Activated CD8-positive, alpha-beta T cell treated with anti-CD3 and anti-CD28 coated beads for 36 hours (primary cell): ENCODE data around the gene KIAA1614. TPM values are rescaled to one million over a fixed set of nuclear protein-coding genes. Genes with fewer than 3 reads are reported as not detected.

ENCODE experiments used
- ATAC-seq: fragments of 200-7000 bp; cut with Tn5 transposase; one replicate; pipeline ENCODE4 v1.10.0; 2021; ENCODE audit warnings: mild to moderate bottlenecking, moderate library complexity
- CTCF ChIA-PET: fragments of 350-600 bp; sonication (Branson Sonifier 250); formaldehyde crosslinking; loops from one replicate; lab custom pipeline; 2021; ENCODE audit warnings: antibody characterized with exemption; lab: Charles Lee
- POLR2A ChIA-PET: fragments of 350-600 bp; sonication (Branson Sonifier 250); formaldehyde crosslinking; loops from one replicate; lab custom pipeline; 2021; ENCODE audit warnings: antibody characterized with exemption; lab: Charles Lee
- DNase-seq: peaks from one replicate; pipeline ENCODE4 v3.0.0-alpha.2; 2020
- H3K27ac Mint-ChIP-seq: one replicate; pipeline ENCODE4 v1.8.0; 2021; ENCODE audit warnings: mild to moderate bottlenecking, mixed read lengths
- H3K27me3 Mint-ChIP-seq: one replicate; pipeline ENCODE4 v1.8.0; 2021; ENCODE audit warnings: mixed read lengths
- H3K36me3 Mint-ChIP-seq: one replicate; pipeline ENCODE4 v1.8.0; 2021; ENCODE audit warnings: low read depth, mixed read lengths
- H3K4me1 Mint-ChIP-seq: one replicate; pipeline ENCODE4 v1.8.0; 2021; ENCODE audit warnings: low read depth, mixed read lengths
- H3K4me3 Mint-ChIP-seq: one replicate; pipeline ENCODE4 v1.8.0; 2021; ENCODE audit warnings: mild to moderate bottlenecking, moderate library complexity, mixed read lengths
- H3K9me3 Mint-ChIP-seq: one replicate; pipeline ENCODE4 v1.8.0; 2021; ENCODE audit warnings: mixed read lengths
- intact Hi-C: fragments of 100-400 bp; cut with micrococcal nuclease; formaldehyde crosslinking; loops from one replicate; pipeline ENCODE4 v1.10.0; 2022
- total RNA-seq, 2 experiments: library from RNA; stranded (reverse); gene quantifications; one replicate each; pipeline ENCODE4 v1.2.3, GENCODE V29; 2021
- TF ChIP-seq, protein P1 (sequence below): fragments of 200-600 bp; IDR thresholded peaks from one replicate; pipeline ENCODE4 v1.8.0; 2022; ENCODE audit warnings: antibody characterized with exemption, mild to moderate bottlenecking

Gene KIAA1614
- total RNA-seq, 2 experiments from 2014 or later: 0.18 TPM; not detected in 1

DNA sequence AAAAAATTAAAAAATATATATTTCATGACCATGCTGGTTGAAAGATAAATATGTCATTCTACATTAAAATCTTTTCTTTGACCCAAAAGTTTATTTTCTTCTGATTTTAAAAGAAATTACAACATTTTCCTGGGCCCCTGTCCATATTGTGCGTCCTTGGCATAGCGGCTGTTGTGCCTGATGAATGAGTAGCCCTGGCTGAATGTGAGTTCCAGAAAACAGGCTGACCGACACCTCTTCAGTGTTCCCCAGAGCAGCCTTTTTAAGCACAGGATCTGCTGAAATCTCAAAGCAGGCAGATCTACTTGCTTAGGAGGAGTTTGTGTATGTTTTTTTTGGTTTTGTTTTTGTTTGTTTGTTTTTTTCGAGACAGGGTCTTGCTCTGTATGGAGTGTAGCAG is 19.7 kb downstream of the KIAA1614 start:
- ATAC-seq: no peak
- DNase-seq: no peak
- Mint-ChIP-seq H3K27me3 (peaks cover 3% of the 10 kb centered on the region), H3K4me3 (no peak overlapping the region), H3K4me1 (peaks cover 4% of the 10 kb centered on the region), H3K27ac (no peak overlapping the region), H3K36me3 (no peaks in the 10 kb centered on the region), H3K9me3 (no peaks in the 10 kb centered on the region)
- TF ChIP-seq, protein P1, sequence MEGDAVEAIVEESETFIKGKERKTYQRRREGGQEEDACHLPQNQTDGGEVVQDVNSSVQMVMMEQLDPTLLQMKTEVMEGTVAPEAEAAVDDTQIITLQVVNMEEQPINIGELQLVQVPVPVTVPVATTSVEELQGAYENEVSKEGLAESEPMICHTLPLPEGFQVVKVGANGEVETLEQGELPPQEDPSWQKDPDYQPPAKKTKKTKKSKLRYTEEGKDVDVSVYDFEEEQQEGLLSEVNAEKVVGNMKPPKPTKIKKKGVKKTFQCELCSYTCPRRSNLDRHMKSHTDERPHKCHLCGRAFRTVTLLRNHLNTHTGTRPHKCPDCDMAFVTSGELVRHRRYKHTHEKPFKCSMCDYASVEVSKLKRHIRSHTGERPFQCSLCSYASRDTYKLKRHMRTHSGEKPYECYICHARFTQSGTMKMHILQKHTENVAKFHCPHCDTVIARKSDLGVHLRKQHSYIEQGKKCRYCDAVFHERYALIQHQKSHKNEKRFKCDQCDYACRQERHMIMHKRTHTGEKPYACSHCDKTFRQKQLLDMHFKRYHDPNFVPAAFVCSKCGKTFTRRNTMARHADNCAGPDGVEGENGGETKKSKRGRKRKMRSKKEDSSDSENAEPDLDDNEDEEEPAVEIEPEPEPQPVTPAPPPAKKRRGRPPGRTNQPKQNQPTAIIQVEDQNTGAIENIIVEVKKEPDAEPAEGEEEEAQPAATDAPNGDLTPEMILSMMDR: no peak
- POLR2A ChIA-PET: no interaction called here
- CTCF ChIA-PET: no interaction called here
- intact Hi-C loops: no loop called here

- peaks cover 3% of the 10 kb centered on the region for H3K27me3 Mint-ChIP-seq
- TF ChIP-seq, protein P1: no peak
- intact Hi-C loops: no loop called here
- ATAC-seq (no peak), DNase-seq (no peak)
- no peak overlapping the region for H3K4me3 Mint-ChIP-seq
- ChIA-PET POLR2A (no interaction called here), CTCF (no interaction called here)
- no peaks in the 10 kb centered on the region for H3K36me3 Mint-ChIP-seq
- peaks cover 8% of the 10 kb centered on the region for H3K4me1 Mint-ChIP-seq
- no peaks in the 10 kb centered on the region for H3K9me3 Mint-ChIP-seq
- no peak overlapping the region for H3K27ac Mint-ChIP-seq
Observed at GRCh38 chr1:180933141-180933540, 20.4 kb downstream of the KIAA1614 start.

DNA sequence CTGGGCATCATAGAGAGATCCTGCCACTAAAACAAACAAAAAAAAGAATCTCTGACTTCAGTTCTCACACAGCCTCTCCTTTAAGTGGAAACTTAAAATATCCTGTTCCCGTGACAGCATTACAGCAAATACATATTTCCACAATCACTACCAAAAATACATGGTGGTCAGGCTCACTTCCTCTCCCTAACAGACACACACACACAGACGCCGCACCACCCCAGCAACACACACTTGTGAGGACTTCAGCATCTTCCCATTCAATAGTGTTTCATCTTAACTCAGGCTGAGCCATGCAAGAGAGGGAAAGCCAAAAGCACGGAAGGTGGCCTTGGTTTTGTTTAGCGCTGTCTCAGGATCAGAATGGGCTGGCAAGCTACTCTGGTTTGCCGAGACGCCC is 21.9 kb downstream of the KIAA1614 start:
- CTCF ChIA-PET: no interaction called here
- H3K27me3 Mint-ChIP-seq: peaks cover 3% of the 10 kb centered on the region
- DNase-seq (no peak), ATAC-seq (peak; percentile 39)
- H3K4me3 Mint-ChIP-seq: no peak overlapping the region
- peak overlapping the region; percentile 2 for H3K27ac Mint-ChIP-seq
- H3K9me3 Mint-ChIP-seq: no peaks in the 10 kb centered on the region
- intact Hi-C loops: no loop called here
- no peaks in the 10 kb centered on the region for H3K36me3 Mint-ChIP-seq
- TF ChIP-seq, protein P1: no peak
- H3K4me1 Mint-ChIP-seq: peaks cover 8% of the 10 kb centered on the region
- POLR2A ChIA-PET: no interaction called here

- DNase-seq: no peak
- peaks cover 3% of the 10 kb centered on the region for H3K27me3 Mint-ChIP-seq
- no peaks in the 10 kb centered on the region for H3K9me3 Mint-ChIP-seq
- ChIA-PET POLR2A (no interaction called here), CTCF (no interaction called here)
- peaks cover 8% of the 10 kb centered on the region for H3K4me1 Mint-ChIP-seq
- no peaks in the 10 kb centered on the region for H3K36me3 Mint-ChIP-seq
- no peak overlapping the region for H3K27ac Mint-ChIP-seq
- TF ChIP-seq, protein P1: no peak
- no peak for ATAC-seq
- intact Hi-C loops: no loop called here
- H3K4me3 Mint-ChIP-seq: no peak overlapping the region
Observed at GRCh38 chr1:180935326-180936109, 22.8 kb downstream of the KIAA1614 start.

- intact Hi-C loops: no loop called here
- H3K36me3 Mint-ChIP-seq: no peaks in the 10 kb centered on the region
- no peak overlapping the region for H3K27ac Mint-ChIP-seq
- H3K27me3 Mint-ChIP-seq: peaks cover 3% of the 10 kb centered on the region
- ATAC-seq (no peak), DNase-seq (no peak)
- TF ChIP-seq, protein P1: no peak
- ChIA-PET CTCF (no interaction called here), POLR2A (no interaction called here)
- H3K4me1 Mint-ChIP-seq: peaks cover 8% of the 10 kb centered on the region
- no peaks in the 10 kb centered on the region for H3K9me3 Mint-ChIP-seq
- H3K4me3 Mint-ChIP-seq: no peak overlapping the region
Observed at GRCh38 chr1:180936110-180937011, 23.7 kb downstream of the KIAA1614 start.
